Prostate gland (tissue), 2 donors: ENCODE measurements around the gene OTUB1. TPM values are rescaled to one million over a fixed set of nuclear protein-coding genes. Genes with fewer than 3 reads are reported as not detected.

Experiments used
- DNase-seq: peaks from one replicate; pipeline ENCODE4 v3.0.0-alpha.2; 2019; ENCODE audit warnings: low spot score
- H3K27ac ChIP-seq, 2 donors: fragments of 200-600 bp; sonication (generic); 2 replicates each; pipeline ENCODE4 v1.5.1; 2017 to 2019
- H3K27me3 ChIP-seq: fragments of 200-600 bp; sonication (generic); replicated peaks from 2 replicates; pipeline ENCODE4 v1.5.1; 2019; ENCODE audit not compliant: insufficient read depth
- H3K36me3 ChIP-seq, 2 donors: fragments of 200-600 bp; sonication (generic); 1 replicate in 1 of 2; 2 replicates in 1 of 2; pipeline versions ENCODE4 v1.5.1 to v1.8.1; 2017 to 2019
- H3K4me1 ChIP-seq: fragments of 200-600 bp; sonication (generic); replicated peaks from 2 replicates; pipeline ENCODE4 v1.5.1; 2019
- H3K4me3 ChIP-seq, 2 donors: fragments of 200-600 bp; sonication (generic); 2 replicates each; pipeline ENCODE4 v1.5.1; 2017 to 2019
- H3K9me3 ChIP-seq: fragments of 200-600 bp; sonication (generic); 2 replicates; pipeline ENCODE4 v1.5.1; 2017
- CTCF ChIP-seq, 4 experiments: fragments of 200-600 bp in 2 of 4; fragments of 450-650 bp in 2 of 4; sonication (generic) in 2 of 4; IDR thresholded peaks; 1 replicate in 3 of 4; 2 replicates in 1 of 4; pipeline ENCODE4 v1.5.1; 2016 to 2019; ENCODE audit warnings: antibody characterized with exemption in 4 of 4, mild to moderate bottlenecking in 2 of 4, moderate library complexity in 2 of 4
- POLR2A ChIP-seq: fragments of 450-650 bp; IDR thresholded peaks from one replicate; pipeline ENCODE4 v1.6.1; 2016; ENCODE audit warnings: antibody characterized with exemption, mild to moderate bottlenecking
- POLR2AphosphoS5 ChIP-seq: sonication (generic); formaldehyde crosslinking; IDR thresholded peaks from one replicate; pipeline ENCODE4 v1.6.1; 2017; ENCODE audit warnings: antibody characterized with exemption
- WGBS: methylation state at CpG from one replicate; pipeline ENCODE4 v1.1.5; 2018; 5-methylcytosine and 5-hydroxymethylcytosine counted together
- intact Hi-C: fragments of 100-400 bp; cut with DNase I; formaldehyde crosslinking; loops from one replicate; pipeline ENCODE4 v1.14.2; 2022
- total RNA-seq, 2 donors: library from RNA; depleted of rRNA; stranded (reverse); fragments of >200 nt; gene quantifications; one replicate each; pipeline ENCODE4 v1.1.0, GENCODE V29; 2016

Gene OTUB1
- total RNA-seq, 2 donors from 2014 or later = 79.6 to 118 TPM

DNA sequence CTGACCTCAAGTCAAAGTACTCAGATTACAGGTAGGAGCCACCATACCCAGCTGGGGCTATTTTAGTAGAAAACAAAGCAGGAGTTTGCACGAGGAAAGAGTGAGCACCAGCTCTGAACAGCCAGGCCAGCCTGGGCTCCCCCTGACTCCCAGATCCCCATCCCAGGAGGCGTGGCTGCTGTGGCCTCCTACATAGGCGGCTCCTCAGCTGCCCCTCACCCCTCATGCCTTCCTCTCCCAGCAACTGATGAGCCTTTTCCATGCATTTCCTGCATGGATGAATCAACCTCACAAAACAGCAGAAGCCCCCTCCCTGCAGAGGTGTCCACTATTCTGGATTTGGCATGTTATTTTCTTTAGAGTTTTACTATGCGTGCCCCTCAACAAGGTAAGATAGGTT is 39.0 kb downstream of the OTUB1 start:
- Histone ChIP-seq H3K27ac (no peak overlapping the region), H3K27me3 (no peaks in the 10 kb centered on the region), H3K4me1 (no peaks in the 10 kb centered on the region), H3K9me3 (no peaks in the 10 kb centered on the region), H3K36me3 (no peaks in the 10 kb centered on the region), H3K4me3 (no peak overlapping the region)
- intact Hi-C loops = no loop called here
- 87% methylated on average over 4 of the region's 4 CpGs for WGBS
- TF ChIP-seq POLR2AphosphoS5 (no peak), CTCF (IDR thresholded peaks at IDR 0.05) (no peak), POLR2A (no peak)
- no peak for DNase-seq

DNA sequence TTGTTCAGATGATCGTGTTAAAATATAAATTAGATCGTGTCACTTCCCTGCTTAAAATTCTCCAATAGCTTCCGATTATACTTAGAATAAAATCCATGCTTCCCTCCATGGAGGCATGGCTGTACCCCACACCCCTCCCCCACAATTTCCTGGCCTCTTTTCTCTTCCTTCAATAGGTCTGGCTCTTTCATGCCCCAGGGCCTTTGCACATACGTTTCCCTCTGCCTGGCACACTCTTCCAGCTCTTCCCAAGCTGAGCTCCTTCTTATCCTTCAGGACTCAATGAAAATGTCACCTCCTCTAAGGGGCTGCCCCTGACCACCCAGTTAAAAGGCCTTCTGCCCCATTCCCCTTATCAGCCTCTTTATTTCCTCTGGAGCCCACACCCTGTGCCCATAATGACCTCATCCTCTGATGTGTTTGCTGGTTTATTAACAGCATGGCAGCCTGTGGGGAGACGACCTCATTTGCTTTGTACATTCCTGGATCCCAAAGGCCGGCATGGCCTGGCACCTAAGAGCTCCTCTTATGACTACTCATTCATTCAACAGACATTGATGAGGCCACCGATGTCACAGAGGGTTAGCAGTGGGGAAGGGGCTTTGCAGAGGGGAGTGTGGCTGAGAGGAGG is 40.5 kb downstream of the OTUB1 start:
- intact Hi-C loops = no loop called here
- WGBS = 91% methylated on average over 7 of the region's 7 CpGs

GRCh38 chr11:64027651-64028397 is 41.6 kb downstream of the OTUB1 start:
- Histone ChIP-seq H3K4me1 (no peaks in the 10 kb centered on the region), H3K4me3 (no peak overlapping the region), H3K9me3 (no peaks in the 10 kb centered on the region), H3K27me3 (no peaks in the 10 kb centered on the region), H3K36me3 (no peaks in the 10 kb centered on the region), H3K27ac (no peak overlapping the region)
- whole genome bisulfite sequencing = 48% methylated on average over 16 of the region's 20 CpGs
- DNase-seq = no peak
- TF ChIP-seq POLR2A = no peak
- no peak for TF ChIP-seq CTCF (IDR thresholded peaks at IDR 0.05)
- no peak for TF ChIP-seq POLR2AphosphoS5
- intact Hi-C loops = no loop called here

More for the DNA sequence above, 40.5 kb downstream of the OTUB1 start:
- no peak for DNase-seq
- Histone ChIP-seq H3K27ac (no peak overlapping the region), H3K4me3 (no peak overlapping the region), H3K27me3 (no peaks in the 10 kb centered on the region), H3K9me3 (no peaks in the 10 kb centered on the region), H3K36me3 (no peaks in the 10 kb centered on the region), H3K4me1 (no peaks in the 10 kb centered on the region)
- TF ChIP-seq POLR2A (no peak), CTCF (IDR thresholded peaks at IDR 0.05) (no peak), POLR2AphosphoS5 (no peak)

DNA sequence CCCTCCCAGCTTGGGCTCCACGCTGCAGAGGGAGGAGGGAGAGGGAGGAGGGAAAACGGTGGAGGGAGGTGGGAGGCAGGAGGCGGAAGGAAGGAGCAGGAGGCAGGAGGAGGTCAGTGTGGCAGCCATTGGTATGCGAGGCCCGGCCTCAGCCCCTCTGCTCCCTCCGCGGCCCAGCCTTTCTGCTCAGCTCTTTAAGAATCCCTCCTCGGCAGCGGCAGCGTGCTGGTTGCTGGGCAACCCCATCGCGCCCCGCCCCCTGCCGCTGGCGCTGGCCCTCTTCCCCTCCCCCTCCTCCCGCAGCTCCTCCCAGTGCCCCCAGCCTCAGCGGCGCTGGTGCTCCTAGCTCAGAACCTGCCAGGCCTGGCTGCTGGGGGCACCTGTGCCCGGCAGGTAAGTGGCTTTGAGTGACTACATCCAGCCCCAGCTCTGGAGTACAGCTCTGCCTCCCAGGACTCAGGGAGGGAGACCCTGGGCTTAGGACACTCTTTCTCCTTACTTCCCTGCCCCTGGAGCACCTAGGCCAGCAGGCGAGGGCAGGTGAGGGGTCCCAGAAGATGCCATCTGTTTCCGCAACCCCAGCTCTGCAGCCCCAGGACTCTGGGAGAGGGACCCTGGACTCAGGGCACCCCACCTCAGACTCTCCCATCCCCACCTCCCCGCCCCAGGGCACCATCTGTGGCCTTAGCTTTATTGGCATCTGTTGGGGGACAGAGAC is 42.3 kb downstream of the OTUB1 start:
- no peak overlapping the region for H3K4me3 ChIP-seq
- H3K9me3 ChIP-seq = no peaks in the 10 kb centered on the region
- DNase-seq = no peak
- no peaks in the 10 kb centered on the region for H3K27me3 ChIP-seq
- no peak overlapping the region for H3K27ac ChIP-seq
- no peaks in the 10 kb centered on the region for H3K36me3 ChIP-seq
- 17% methylated on average over 22 of the region's 22 CpGs for WGBS
- TF ChIP-seq POLR2A = no peak
- TF ChIP-seq POLR2AphosphoS5 = no peak
- TF ChIP-seq CTCF (IDR thresholded peaks at IDR 0.05) = no peak
- no peaks in the 10 kb centered on the region for H3K4me1 ChIP-seq
- intact Hi-C loops = no loop called here
